ENCODE measurements around the gene PHPT1.
"Not testable (repeated sequence)": the region's sequence is repeated elsewhere in the genome, so short reads cannot be mapped to it uniquely, and the experiment has no call there.

Gene PHPT1

GRCh38 chr9:136875155-136875554, 25.9 kb downstream of the PHPT1 start:
- no peak for DNase-seq (ENCODE audit: low read depth)
- no peak overlapping the region for H3K4me3 ChIP-seq (ENCODE audit: low read length)
- TF ChIP-seq CTCF (conservative IDR thresholded peaks at IDR 0.05; ENCODE audit: low read depth, low read length): no peak

- no peak for DNase-seq (ENCODE audit: low read depth)
- H3K4me3 ChIP-seq (ENCODE audit: low read length): no peak overlapping the region
- TF ChIP-seq CTCF (conservative IDR thresholded peaks at IDR 0.05; ENCODE audit: low read depth, low read length): no peak
Measured at GRCh38 chr9:136876476-136876875, 27.3 kb downstream of the PHPT1 start.

- H3K4me3 ChIP-seq (ENCODE audit: low read length): no peak overlapping the region
- no peak for TF ChIP-seq CTCF (conservative IDR thresholded peaks at IDR 0.05; ENCODE audit: low read depth, low read length)
- no peak for DNase-seq (ENCODE audit: low read depth)
Measured at GRCh38 chr9:136880651-136881050, 31.4 kb downstream of the PHPT1 start.

GRCh38 chr9:136881691-136882108, 32.5 kb downstream of the PHPT1 start:
- TF ChIP-seq CTCF (conservative IDR thresholded peaks at IDR 0.05; ENCODE audit: low read depth, low read length): no peak
- no peak for DNase-seq (ENCODE audit: low read depth)
- no peak overlapping the region for H3K4me3 ChIP-seq (ENCODE audit: low read length)

- DNase-seq (ENCODE audit: low read depth): no peak
- TF ChIP-seq CTCF (conservative IDR thresholded peaks at IDR 0.05; ENCODE audit: low read depth, low read length): no peak
- no peak overlapping the region for H3K4me3 ChIP-seq (ENCODE audit: low read length)
Measured at GRCh38 chr9:136882109-136882946, 33.1 kb downstream of the PHPT1 start.

- H3K4me3 ChIP-seq (ENCODE audit: low read length); DNase-seq (ENCODE audit: low read depth): not testable (repeated sequence)
Measured at GRCh38 chr9:136882947-136883283, 33.7 kb downstream of the PHPT1 start.

- not testable (repeated sequence) for H3K4me3 ChIP-seq (ENCODE audit: low read length); DNase-seq (ENCODE audit: low read depth)
Measured at GRCh38 chr9:136883670-136884069, 34.5 kb downstream of the PHPT1 start.

GRCh38 chr9:136885950-136886578, 36.9 kb downstream of the PHPT1 start, which contains the start of gene TRAF2:
Gene TRAF2, plus strand, starts transcription at chr9:136886516. Its CDS starts 12,225 bp downstream, at chr9:136898741.
- TF ChIP-seq CTCF (conservative IDR thresholded peaks at IDR 0.05; ENCODE audit: low read depth, low read length): no peak
- DNase-seq (ENCODE audit: low read depth): peak; percentile 98
- peak within 1 kb of the TSS; percentile 66 for H3K4me3 ChIP-seq (ENCODE audit: low read length)
